Right lobe of liver (tissue), 6 donors: Measurements from ENCODE around the gene LIN28B. TPM values are rescaled to one million over a fixed set of nuclear protein-coding genes. Genes with fewer than 3 reads are reported as not detected.
A peak's percentile ranks its signal among the peaks of the same experiment; 100 is the strongest.
"Not testable (repeated sequence)": the region's sequence is repeated elsewhere in the genome, so short reads cannot be mapped to it uniquely, and the experiment has no call there.

Experiments used
- ATAC-seq, 4 donors: fragments of 200-7000 bp; cut with Tn5 transposase; one replicate each; pipeline ENCODE4 v1.9.1; 2020; ENCODE audit warnings: mild to moderate bottlenecking in 4 of 4, moderate library complexity in 4 of 4
- DNase-seq, 3 donors: peaks; one replicate each; pipeline ENCODE4 v3.0.0-alpha.2; 2020
- H3K27ac ChIP-seq, 3 donors: fragments of 200-600 bp; one replicate each; pipeline ENCODE4 v1.8.0; 2022
- H3K27me3 ChIP-seq, 2 donors: fragments of 200-600 bp; one replicate each; pipeline ENCODE4 v1.8.0; 2022
- H3K36me3 ChIP-seq, 4 donors: fragments of 200-600 bp; sonication (generic) in 1 of 4; one replicate each; pipeline versions ENCODE4 v1.5.1 to v1.8.0; 2017 to 2022; ENCODE audit warnings: control low read depth in 1 of 4
- H3K4me1 ChIP-seq, 4 donors: fragments of 200-600 bp; sonication (generic) in 1 of 4; one replicate each; pipeline versions ENCODE4 v1.5.1 to v1.8.0; 2017 to 2022; ENCODE audit warnings: control low read depth in 1 of 4
- H3K4me3 ChIP-seq, 3 donors: fragments of 200-600 bp; one replicate each; pipeline ENCODE4 v1.8.0; 2022
- H3K9me3 ChIP-seq, 4 donors: fragments of 200-600 bp; sonication (generic) in 1 of 4; one replicate each; pipeline versions ENCODE4 v1.5.1 to v1.8.0; 2017 to 2022; ENCODE audit warnings: control low read depth in 1 of 4
- POLR2A ChIP-seq: fragments of 450-650 bp; IDR thresholded peaks from one replicate; pipeline ENCODE4 v1.6.1; 2017; ENCODE audit warnings: antibody characterized with exemption, mild to moderate bottlenecking
- WGBS: methylation state at CpG from one replicate; pipeline ENCODE4 v1.1.6; 2018; ENCODE audit warnings: low coverage, low lambda C conversion rate; ENCODE audit not compliant: insufficient coverage; ENCODE audit errors: missing lambda C conversion rate; 5-methylcytosine and 5-hydroxymethylcytosine counted together
- intact Hi-C, 2 donors: fragments of 100-400 bp; cut with DNase I; formaldehyde crosslinking; loops; one replicate each; pipeline versions ENCODE4 v1.11.2 to v1.14.1; 2022
- total RNA-seq, 6 experiments: library from RNA; depleted of rRNA in 2 of 6; stranded (reverse); fragments of >200 nt in 2 of 6; fragmentation: NEBNext Ultra II Directional in 3 of 6; extraction: Animal tissue kit (Norgen Biotek cat#: 25700) in 3 of 6; gene quantifications; one replicate each; pipeline versions ENCODE4 v1.1.0 to v1.2.4, GENCODE V29; 2016 to 2023
- TF ChIP-seq, protein P1 (sequence below), 4 donors: fragments of 200-600 bp in 3 of 4; fragments of 450-650 bp in 1 of 4; IDR thresholded peaks; one replicate each; pipeline versions ENCODE4 v1.5.1 to v1.8.0; 2016 to 2022; ENCODE audit warnings: antibody characterized with exemption in 4 of 4, mild to moderate bottlenecking in 2 of 4
- donor health status: DM: no; HTN: yes; CAD: no.
- donor health status: DM: no; HTN: no; CAD: no.
- donor health status: DM: no; HTN: no; CAD: no.
- donor health status: DM: no; HTN: yes; CAD: no.
- donor health status: DM: no; HTN: yes; CAD: no.

The LIN28B gene
- total RNA-seq, 6 experiments from 2014 or later: not detected

DNA sequence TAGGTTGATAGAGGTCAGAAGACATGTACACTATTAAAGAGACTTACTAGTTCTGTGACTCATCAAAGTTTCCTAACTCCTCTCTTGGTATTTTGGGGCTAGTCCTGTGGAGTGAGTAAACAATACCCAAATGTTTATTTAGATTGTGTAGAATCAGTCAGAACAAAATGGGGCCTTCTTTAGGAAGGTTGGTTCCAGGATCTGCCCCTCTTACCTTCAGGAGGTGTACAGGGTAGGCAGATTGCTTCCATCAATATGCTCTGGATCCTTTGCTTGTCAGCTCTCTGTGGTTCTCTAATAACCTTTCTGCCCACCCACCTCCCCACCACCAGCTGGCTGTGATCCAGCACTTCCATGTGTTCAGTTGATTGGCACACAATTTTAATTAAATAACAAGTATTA lies 115.9 kb downstream of the LIN28B start:
- Histone ChIP-seq H3K4me1 (no peaks in the 10 kb centered on the region), H3K9me3 (no peaks in the 10 kb centered on the region), H3K36me3 (no peaks in the 10 kb centered on the region), H3K27ac (no peak overlapping the region), H3K4me3 (no peak overlapping the region), H3K27me3 (no peaks in the 10 kb centered on the region)
- peak in 1 of 4 donors; percentile 30 for ATAC-seq
- no peak for DNase-seq
- no peak for TF ChIP-seq POLR2A
- TF ChIP-seq, protein P1, sequence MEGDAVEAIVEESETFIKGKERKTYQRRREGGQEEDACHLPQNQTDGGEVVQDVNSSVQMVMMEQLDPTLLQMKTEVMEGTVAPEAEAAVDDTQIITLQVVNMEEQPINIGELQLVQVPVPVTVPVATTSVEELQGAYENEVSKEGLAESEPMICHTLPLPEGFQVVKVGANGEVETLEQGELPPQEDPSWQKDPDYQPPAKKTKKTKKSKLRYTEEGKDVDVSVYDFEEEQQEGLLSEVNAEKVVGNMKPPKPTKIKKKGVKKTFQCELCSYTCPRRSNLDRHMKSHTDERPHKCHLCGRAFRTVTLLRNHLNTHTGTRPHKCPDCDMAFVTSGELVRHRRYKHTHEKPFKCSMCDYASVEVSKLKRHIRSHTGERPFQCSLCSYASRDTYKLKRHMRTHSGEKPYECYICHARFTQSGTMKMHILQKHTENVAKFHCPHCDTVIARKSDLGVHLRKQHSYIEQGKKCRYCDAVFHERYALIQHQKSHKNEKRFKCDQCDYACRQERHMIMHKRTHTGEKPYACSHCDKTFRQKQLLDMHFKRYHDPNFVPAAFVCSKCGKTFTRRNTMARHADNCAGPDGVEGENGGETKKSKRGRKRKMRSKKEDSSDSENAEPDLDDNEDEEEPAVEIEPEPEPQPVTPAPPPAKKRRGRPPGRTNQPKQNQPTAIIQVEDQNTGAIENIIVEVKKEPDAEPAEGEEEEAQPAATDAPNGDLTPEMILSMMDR (IDR thresholded peaks at IDR 0.05): no peak
- intact Hi-C loops: no loop called here

DNA sequence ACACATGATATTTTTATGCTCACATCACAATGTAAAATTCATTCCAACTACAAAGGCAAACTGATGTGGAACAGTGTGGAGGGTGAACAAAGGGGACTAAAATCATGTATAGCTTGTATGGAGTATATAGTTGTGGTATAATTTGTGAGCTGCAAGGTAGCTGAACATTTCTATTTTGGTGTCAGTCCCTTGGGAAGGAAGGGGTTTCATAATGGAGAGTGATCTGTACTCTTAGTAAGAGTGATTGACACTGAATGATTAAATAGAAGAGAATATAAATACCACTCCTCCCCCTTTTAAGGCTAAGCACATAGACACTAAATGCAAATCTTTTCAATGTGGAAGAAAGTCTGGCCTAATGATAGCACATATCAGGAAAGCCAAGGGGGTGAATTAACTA lies 118.3 kb downstream of the LIN28B start:
- DNase-seq: no peak
- no peak overlapping the region for H3K4me3 ChIP-seq
- intact Hi-C loops: no loop called here
- no peak for TF ChIP-seq POLR2A
- TF ChIP-seq, protein P1 (IDR thresholded peaks at IDR 0.05): no peak
- no peaks in the 10 kb centered on the region for H3K4me1 ChIP-seq
- H3K9me3 ChIP-seq: no peaks in the 10 kb centered on the region
- H3K36me3 ChIP-seq: no peaks in the 10 kb centered on the region
- H3K27ac ChIP-seq: no peak overlapping the region
- no peak for ATAC-seq
- H3K27me3 ChIP-seq: no peaks in the 10 kb centered on the region

DNA sequence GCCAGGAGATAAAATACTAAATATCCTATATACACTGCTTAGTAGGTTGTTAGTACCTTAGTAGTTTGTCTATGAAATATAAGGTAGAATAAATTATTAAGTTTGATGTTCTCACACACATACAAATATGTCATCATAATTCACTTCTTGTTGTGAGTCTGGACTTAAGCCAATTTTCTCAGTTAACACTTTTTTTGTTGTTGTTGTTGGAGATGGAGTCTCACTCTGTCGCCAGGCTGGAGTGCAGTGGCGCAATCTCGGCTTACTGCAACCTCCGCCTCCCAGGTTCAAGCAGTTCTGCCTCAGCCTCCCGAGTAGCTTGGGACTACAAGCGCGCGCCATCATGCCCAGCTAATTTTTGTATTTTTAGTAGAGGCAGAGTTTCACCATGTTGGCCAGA lies 119.5 kb downstream of the LIN28B start:
- not testable (repeated sequence) for H3K27ac ChIP-seq, H3K27me3 ChIP-seq

DNA sequence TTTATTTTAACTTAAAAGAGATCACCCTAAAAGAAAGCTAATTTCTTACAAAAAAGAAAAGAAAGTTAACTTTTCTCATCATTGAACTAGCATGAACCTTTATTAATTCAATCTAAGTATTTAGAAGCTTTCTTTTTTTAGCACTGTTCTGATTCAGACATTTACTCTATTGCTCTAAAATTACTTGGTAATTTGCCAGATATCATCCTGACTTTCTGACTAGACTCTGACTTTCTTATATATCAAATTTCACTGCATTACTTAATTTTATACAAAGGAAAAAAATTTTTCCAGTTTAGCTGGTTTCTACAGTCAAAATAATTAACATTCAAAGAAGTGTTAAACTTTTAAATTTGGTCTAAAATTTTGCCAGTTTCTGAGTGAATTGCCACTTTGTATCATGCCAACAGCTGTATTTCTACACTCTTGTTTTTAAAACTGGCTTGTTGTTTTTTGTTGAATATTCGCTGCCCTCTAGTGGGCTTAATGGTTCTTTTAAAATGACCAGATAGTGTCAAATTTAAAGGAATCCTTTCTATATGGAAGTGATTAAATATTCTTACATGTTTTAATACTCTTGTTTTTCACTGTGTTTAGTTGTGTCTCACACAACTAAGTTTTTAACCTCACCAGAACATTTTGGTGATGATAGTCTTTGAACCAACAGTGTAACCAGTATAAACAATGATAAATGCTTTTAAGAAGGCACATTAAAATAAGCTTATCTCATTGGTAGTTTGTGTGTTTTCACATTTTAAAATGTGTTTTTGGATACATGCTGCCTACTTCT lies 120.9 kb downstream of the LIN28B start:
- Histone ChIP-seq H3K4me1 (no peaks in the 10 kb centered on the region), H3K36me3 (no peaks in the 10 kb centered on the region), H3K27ac (no peak overlapping the region), H3K9me3 (no peaks in the 10 kb centered on the region), H3K4me3 (no peak overlapping the region), H3K27me3 (no peaks in the 10 kb centered on the region)
- no peak for DNase-seq
- peak; percentile 50 to 70 (median 68) for ATAC-seq
- TF ChIP-seq, protein P1 (IDR thresholded peaks at IDR 0.05): peak; percentile 45 to 57 (median 50)
- TF ChIP-seq POLR2A: no peak
- 3% methylated on average over 1 of the region's 1 CpG for WGBS
- intact Hi-C loops: no loop called here

More for the DNA sequence above, 119.5 kb downstream of the LIN28B start:
- H3K36me3 ChIP-seq, H3K4me1 ChIP-seq, intact Hi-C loops, H3K9me3 ChIP-seq, H3K4me3 ChIP-seq, DNase-seq, ATAC-seq: not testable (repeated sequence)
- 58% methylated on average over 5 of the region's 8 CpGs for WGBS

DNA sequence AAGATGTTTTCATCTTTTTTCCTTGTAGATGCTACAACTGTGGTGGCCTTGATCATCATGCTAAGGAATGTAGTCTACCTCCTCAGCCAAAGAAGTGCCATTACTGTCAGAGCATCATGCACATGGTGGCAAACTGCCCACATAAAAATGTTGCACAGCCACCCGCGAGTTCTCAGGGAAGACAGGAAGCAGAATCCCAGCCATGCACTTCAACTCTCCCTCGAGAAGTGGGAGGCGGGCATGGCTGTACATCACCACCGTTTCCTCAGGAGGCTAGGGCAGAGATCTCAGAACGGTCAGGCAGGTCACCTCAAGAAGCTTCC lies 121.4 kb downstream of the LIN28B start:
- no peak for TF ChIP-seq POLR2A
- TF ChIP-seq, protein P1 (IDR thresholded peaks at IDR 0.05): no peak
- Histone ChIP-seq H3K9me3 (no peaks in the 10 kb centered on the region), H3K36me3 (no peaks in the 10 kb centered on the region), H3K4me1 (no peaks in the 10 kb centered on the region), H3K27ac (no peak overlapping the region), H3K4me3 (no peak overlapping the region), H3K27me3 (no peaks in the 10 kb centered on the region)
- WGBS: 35% methylated on average over 4 of the region's 6 CpGs
- no peak for DNase-seq
- no peak for ATAC-seq
- intact Hi-C loops: no loop called here
